HEK293T (cell line): ENCODE results near the gene KLF6.

Experiments
- CTCF ChIA-PET: fragments of 350-600 bp; formaldehyde crosslinking; extraction: SDS; loops from one replicate; lab custom pipeline; 2021; ENCODE audit warnings: antibody characterized with exemption, inconsistent platforms; lab: Yijun Ruan, JAX
- POLR2A ChIA-PET: fragments of 350-600 bp; formaldehyde crosslinking; extraction: SDS; loops from one replicate; lab custom pipeline; 2020; ENCODE audit warnings: antibody characterized with exemption, inconsistent platforms; lab: Yijun Ruan, JAX
- DNase-seq: peaks from one replicate; pipeline ENCODE4 v3.0.0; 2012; ENCODE audit warnings: mixed read lengths; ENCODE audit errors: extremely low spot score
- ARNT ChIP-seq: fragments of 450-650 bp; IDR thresholded peaks from 2 replicates; pipeline ENCODE4 v1.6.1; 2017; ENCODE audit warnings: mild to moderate bottlenecking
- BHLHE40 ChIP-seq: fragments of 450-650 bp; IDR thresholded peaks from 2 replicates; pipeline ENCODE4 v1.6.1; 2016; ENCODE audit warnings: mild to moderate bottlenecking, moderate library complexity, borderline replicate concordance
- CTBP1 ChIP-seq: fragments of 450-650 bp; IDR thresholded peaks from 2 replicates; pipeline ENCODE4 v1.6.1; 2016; ENCODE audit warnings: borderline replicate concordance
- ELF4 ChIP-seq: fragments of 450-650 bp; IDR thresholded peaks from 2 replicates; pipeline ENCODE4 v1.6.1; 2017; ENCODE audit warnings: antibody characterized with exemption
- FOXA1 ChIP-seq: fragments of 450-650 bp; IDR thresholded peaks from 2 replicates; pipeline ENCODE4 v1.6.1; 2016; ENCODE audit warnings: mild to moderate bottlenecking
- FOXK2 ChIP-seq: fragments of 450-650 bp; IDR thresholded peaks from 2 replicates; pipeline ENCODE4 v1.6.1; 2016; ENCODE audit warnings: mild to moderate bottlenecking
- FOXM1 ChIP-seq: fragments of 450-650 bp; IDR thresholded peaks from 2 replicates; pipeline ENCODE4 v1.6.1; 2017; ENCODE audit warnings: mild to moderate bottlenecking, borderline replicate concordance
- HDGF ChIP-seq: fragments of 450-650 bp; IDR thresholded peaks from 2 replicates; pipeline ENCODE4 v1.6.1; 2017; ENCODE audit warnings: antibody characterized with exemption, borderline replicate concordance
- L3MBTL2 ChIP-seq: fragments of 450-650 bp; conservative IDR thresholded peaks from 2 replicates; pipeline ENCODE4 v1.6.1; 2016; ENCODE audit warnings: mild to moderate bottlenecking
- LEF1 ChIP-seq: fragments of 450-650 bp; IDR thresholded peaks from 2 replicates; pipeline ENCODE4 v1.6.1; 2017; ENCODE audit warnings: mild to moderate bottlenecking, borderline replicate concordance
- NFRKB ChIP-seq: fragments of 450-650 bp; IDR thresholded peaks from 2 replicates; pipeline ENCODE4 v1.6.1; 2016; ENCODE audit warnings: mild to moderate bottlenecking, moderate library complexity
- PKNOX1 ChIP-seq: fragments of 450-650 bp; IDR thresholded peaks from 2 replicates; pipeline ENCODE4 v1.6.1; 2016
- SP1 ChIP-seq: fragments of 450-650 bp; IDR thresholded peaks from 2 replicates; pipeline ENCODE4 v1.6.1; 2017
- SUZ12 ChIP-seq: fragments of 450-650 bp; IDR thresholded peaks from 2 replicates; pipeline ENCODE4 v1.6.1; 2016; ENCODE audit warnings: mild to moderate bottlenecking
- TARDBP ChIP-seq: fragments of 450-650 bp; IDR thresholded peaks from 2 replicates; pipeline ENCODE4 v1.6.1; 2016
- ZNF384 ChIP-seq: fragments of 450-650 bp; IDR thresholded peaks from 2 replicates; pipeline ENCODE4 v1.6.1; 2016

The KLF6 gene

GRCh38 chr10:3791974-3792633 lies 7.1 kb upstream of the KLF6 start:
- DNase-seq, result no peak
- CTCF ChIA-PET, result no interaction called here
- POLR2A ChIA-PET, result no interaction called here
- TF ChIP-seq FOXK2 (no peak), TARDBP (no peak), FOXM1 (no peak), ARNT (no peak), NFRKB (no peak), SUZ12 (no peak), CTBP1 (no peak), BHLHE40 (no peak), FOXA1 (no peak), HDGF (no peak), SP1 (no peak), L3MBTL2 (no peak), LEF1 (no peak), ELF4 (no peak), PKNOX1 (no peak), ZNF384 (no peak)

DNA sequence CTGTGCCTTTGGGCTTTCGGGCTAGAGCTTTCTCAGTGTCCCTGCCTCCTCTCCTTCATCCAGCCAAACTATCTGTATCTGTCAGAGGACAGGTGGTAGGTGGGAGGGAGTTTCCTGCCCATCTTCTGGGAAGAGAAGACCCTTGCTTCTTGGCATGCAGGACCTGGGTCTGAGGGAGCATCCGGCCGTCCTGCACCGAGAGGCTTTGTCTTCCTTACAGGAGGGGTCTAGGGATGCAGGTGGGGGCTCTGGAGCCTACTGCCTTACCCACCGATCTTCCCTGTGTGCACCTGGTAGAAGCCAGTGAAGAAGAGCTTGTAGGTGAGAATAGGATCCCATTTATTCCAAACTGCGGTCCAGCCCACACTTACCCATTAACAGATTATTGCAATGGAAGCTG lies 5.8 kb upstream of the KLF6 start:
- POLR2A ChIA-PET, result no interaction called here
- no peak for DNase-seq
- CTCF ChIA-PET, result no interaction called here
- TF ChIP-seq CTBP1 (no peak), FOXA1 (no peak), L3MBTL2 (no peak), BHLHE40 (no peak), ARNT (no peak), ELF4 (no peak), TARDBP (no peak), LEF1 (no peak), HDGF (no peak), SP1 (no peak), NFRKB (no peak), ZNF384 (no peak), FOXK2 (no peak), SUZ12 (no peak)

- POLR2A ChIA-PET, result no interaction called here
- CTCF ChIA-PET, result no interaction called here
- no peak for TF ChIP-seq CTBP1
- no peak for DNase-seq
These were observed 5.3 kb upstream of the KLF6 start for GRCh38 chr10:3790272-3790671.

DNA sequence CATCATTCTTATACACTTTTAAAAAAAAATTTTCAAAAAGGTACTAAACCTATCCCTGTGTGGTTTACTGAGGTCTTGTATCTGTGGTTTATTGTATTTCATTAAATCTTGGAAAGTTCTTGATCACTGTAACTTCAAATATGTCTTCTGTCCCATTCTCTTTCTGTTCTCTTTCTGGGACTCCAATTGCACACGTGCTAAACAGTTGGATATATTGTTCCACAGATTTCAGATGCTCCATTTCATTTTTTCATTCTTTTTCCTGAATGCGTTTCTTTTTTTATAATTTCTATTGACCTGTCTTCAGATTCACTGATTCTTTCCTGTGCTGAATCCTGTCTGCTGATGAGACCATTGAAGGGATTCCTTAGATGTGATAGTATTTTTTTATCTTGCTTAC lies 4.6 kb upstream of the KLF6 start:
- no peak for TF ChIP-seq ARNT
- TF ChIP-seq SP1, result no peak
- no peak for TF ChIP-seq BHLHE40
- CTCF ChIA-PET, result no interaction called here
- POLR2A ChIA-PET, result no interaction called here
- DNase-seq, result no peak

GRCh38 chr10:3787816-3788215 lies 2.8 kb upstream of the KLF6 start:
- CTCF ChIA-PET, result no interaction called here
- no peak for DNase-seq
- POLR2A ChIA-PET, result interaction anchor here (1.2 kb wide), 1 partner anchor 92 kb away, joined by 3 read pairs; no protein-coding TSS in a partner anchor
- TF ChIP-seq HDGF, result no peak

GRCh38 chr10:3787016-3787400 lies 2.0 kb upstream of the KLF6 start:
- ChIA-PET CTCF (no interaction called here), POLR2A (interaction anchor here (3.6 kb wide), 1 partner anchor 19 kb away, joined by 41 read pairs; no protein-coding TSS in a partner anchor)
- DNase-seq, result no peak
- TF ChIP-seq LEF1 (no peak), CTBP1 (no peak), SUZ12 (no peak), PKNOX1 (no peak), L3MBTL2 (no peak), NFRKB (no peak), SP1 (no peak), FOXK2 (no peak), ELF4 (no peak), ZNF384 (no peak)

GRCh38 chr10:3786295-3787015 lies 1.4 kb upstream of the KLF6 start:
- 0 out of 2 replicates have a peak, but pooled peaks have one; percentile 3 for TF ChIP-seq L3MBTL2
- no peak for TF ChIP-seq HDGF
- TF ChIP-seq NFRKB, result no peak
- TF ChIP-seq ELF4, result no peak
- no peak for DNase-seq
- ChIA-PET CTCF (no interaction called here), POLR2A (interaction anchor here (1.5 to 5.1 kb wide), 21 partner anchors 8 to 590 kb away, joined by 3 to 123 read pairs (median 13); no protein-coding TSS in a partner anchor)
